GM21423 (cell line): Measurements from ENCODE around the gene VSNL1.

Experiments
- ATAC-seq: cut with Tn5 transposase; IDR thresholded peaks from one replicate; pipeline ENCODE4 v1.9.1; 2021; ENCODE audit warnings: mild to moderate bottlenecking, moderate library complexity; ENCODE audit not compliant: unreplicated experiment

VSNL1 gene

GRCh38 chr2:17580319-17580715 is 39.8 kb downstream of the VSNL1 start:
- no peak for ATAC-seq

GRCh38 chr2:17581831-17582230 is 41.3 kb downstream of the VSNL1 start:
- ATAC-seq, result no peak

GRCh38 chr2:17583166-17583565 is 42.7 kb downstream of the VSNL1 start:
- no peak for ATAC-seq

- ATAC-seq, result no peak
Observed at GRCh38 chr2:17583646-17584045, 43.1 kb downstream of the VSNL1 start.

- no peak for ATAC-seq
Observed at GRCh38 chr2:17584689-17585088, 44.2 kb downstream of the VSNL1 start.

- no peak for ATAC-seq
Observed at GRCh38 chr2:17587469-17587868, 47.0 kb downstream of the VSNL1 start.

GRCh38 chr2:17588031-17588430 is 47.5 kb downstream of the VSNL1 start:
- ATAC-seq, result no peak

- ATAC-seq, result no peak
Observed at GRCh38 chr2:17589406-17590035, 49.0 kb downstream of the VSNL1 start.

GRCh38 chr2:17590342-17590911 is 49.9 kb downstream of the VSNL1 start:
- ATAC-seq, result no peak

GRCh38 chr2:17591846-17592245 is 51.4 kb downstream of the VSNL1 start:
- no peak for ATAC-seq

- ATAC-seq, result no peak
Observed at GRCh38 chr2:17592731-17593409, 52.4 kb downstream of the VSNL1 start.

- ATAC-seq, result no peak
Observed at GRCh38 chr2:17593445-17593840, 52.9 kb downstream of the VSNL1 start.

- ATAC-seq, result no peak
Observed at GRCh38 chr2:17593841-17594491, 53.5 kb downstream of the VSNL1 start.

GRCh38 chr2:17594533-17595401 is 54.3 kb downstream of the VSNL1 start:
- no peak for ATAC-seq

GRCh38 chr2:17599617-17600016 is 59.1 kb downstream of the VSNL1 start:
- ATAC-seq, result no peak

GRCh38 chr2:17600556-17601204 is 60.2 kb downstream of the VSNL1 start:
- ATAC-seq, result no peak

- ATAC-seq, result no peak
Observed at GRCh38 chr2:17604050-17604449, 63.6 kb downstream of the VSNL1 start.

- no peak for ATAC-seq
Observed at GRCh38 chr2:17605696-17606095, 65.2 kb downstream of the VSNL1 start.

- no peak for ATAC-seq
Observed at GRCh38 chr2:17606851-17607250, 66.4 kb downstream of the VSNL1 start.

GRCh38 chr2:17607379-17607778 is 66.9 kb downstream of the VSNL1 start:
- no peak for ATAC-seq
